Ishikawa (cell line): ENCODE data around the gene PAPOLG.

Experiments used
- EGR1 ChIP-seq: IDR thresholded peaks from 2 replicates; pipeline ENCODE4 v1.6.1; 2012
- EP300 ChIP-seq: IDR thresholded peaks from 2 replicates; pipeline ENCODE4 v1.6.1; 2012; ENCODE audit warnings: borderline replicate concordance
- FOXM1 ChIP-seq: IDR thresholded peaks from 2 replicates; pipeline ENCODE4 v1.6.1; 2012; ENCODE audit warnings: low read depth, borderline replicate concordance
- MAX ChIP-seq: IDR thresholded peaks from 2 replicates; pipeline ENCODE4 v1.6.1; 2012
- NFIC ChIP-seq: IDR thresholded peaks from 2 replicates; pipeline ENCODE4 v1.6.1; 2012
- RAD21 ChIP-seq: IDR thresholded peaks from 2 replicates; pipeline ENCODE4 v1.6.1; 2012; ENCODE audit warnings: low read depth
- TAF1 ChIP-seq: IDR thresholded peaks from 2 replicates; pipeline ENCODE4 v1.6.1; 2012; ENCODE audit warnings: low read depth, mild to moderate bottlenecking
- TCF12 ChIP-seq: IDR thresholded peaks from 2 replicates; pipeline ENCODE4 v1.6.1; 2012; ENCODE audit warnings: low read depth
- TEAD4 ChIP-seq: IDR thresholded peaks from 2 replicates; pipeline ENCODE4 v1.6.1; 2012
- YY1 ChIP-seq: IDR thresholded peaks from 2 replicates; pipeline ENCODE4 v1.6.1; 2012; ENCODE audit warnings: low read depth
- ZBTB7A ChIP-seq: IDR thresholded peaks from 2 replicates; pipeline ENCODE4 v1.6.1; 2012; ENCODE audit warnings: low read depth
- TF ChIP-seq, protein P1 (sequence below): IDR thresholded peaks from 2 replicates; pipeline ENCODE4 v1.6.1; 2012; ENCODE audit warnings: low read depth, mild to moderate bottlenecking

DNA sequence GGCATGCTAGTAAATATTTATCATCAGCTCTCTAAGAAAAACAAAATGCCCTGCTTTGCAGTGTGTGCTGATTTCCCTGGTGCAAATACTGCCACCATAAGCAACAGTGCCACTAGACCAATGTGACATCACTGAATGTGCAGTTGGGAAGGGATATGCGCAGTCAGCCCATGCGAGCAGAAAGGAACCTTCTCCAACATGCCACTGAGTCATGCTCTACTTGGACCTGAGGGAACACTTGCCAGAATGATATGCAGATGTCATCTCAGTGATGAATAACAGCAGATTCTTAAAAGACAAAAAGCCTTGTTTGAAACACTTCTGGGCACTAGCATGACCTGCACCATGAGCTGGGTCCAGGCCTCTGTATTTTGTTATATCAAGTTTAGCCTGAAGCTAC lies 70.0 kb downstream of the PAPOLG start:
- TF ChIP-seq EP300 (no peak), TAF1 (no peak), YY1 (no peak), MAX (no peak), EGR1 (no peak), RAD21 (no peak), ZBTB7A (no peak), TEAD4 (no peak), FOXM1 (no peak), NFIC (no peak), TCF12 (no peak)
- TF ChIP-seq, protein P1, sequence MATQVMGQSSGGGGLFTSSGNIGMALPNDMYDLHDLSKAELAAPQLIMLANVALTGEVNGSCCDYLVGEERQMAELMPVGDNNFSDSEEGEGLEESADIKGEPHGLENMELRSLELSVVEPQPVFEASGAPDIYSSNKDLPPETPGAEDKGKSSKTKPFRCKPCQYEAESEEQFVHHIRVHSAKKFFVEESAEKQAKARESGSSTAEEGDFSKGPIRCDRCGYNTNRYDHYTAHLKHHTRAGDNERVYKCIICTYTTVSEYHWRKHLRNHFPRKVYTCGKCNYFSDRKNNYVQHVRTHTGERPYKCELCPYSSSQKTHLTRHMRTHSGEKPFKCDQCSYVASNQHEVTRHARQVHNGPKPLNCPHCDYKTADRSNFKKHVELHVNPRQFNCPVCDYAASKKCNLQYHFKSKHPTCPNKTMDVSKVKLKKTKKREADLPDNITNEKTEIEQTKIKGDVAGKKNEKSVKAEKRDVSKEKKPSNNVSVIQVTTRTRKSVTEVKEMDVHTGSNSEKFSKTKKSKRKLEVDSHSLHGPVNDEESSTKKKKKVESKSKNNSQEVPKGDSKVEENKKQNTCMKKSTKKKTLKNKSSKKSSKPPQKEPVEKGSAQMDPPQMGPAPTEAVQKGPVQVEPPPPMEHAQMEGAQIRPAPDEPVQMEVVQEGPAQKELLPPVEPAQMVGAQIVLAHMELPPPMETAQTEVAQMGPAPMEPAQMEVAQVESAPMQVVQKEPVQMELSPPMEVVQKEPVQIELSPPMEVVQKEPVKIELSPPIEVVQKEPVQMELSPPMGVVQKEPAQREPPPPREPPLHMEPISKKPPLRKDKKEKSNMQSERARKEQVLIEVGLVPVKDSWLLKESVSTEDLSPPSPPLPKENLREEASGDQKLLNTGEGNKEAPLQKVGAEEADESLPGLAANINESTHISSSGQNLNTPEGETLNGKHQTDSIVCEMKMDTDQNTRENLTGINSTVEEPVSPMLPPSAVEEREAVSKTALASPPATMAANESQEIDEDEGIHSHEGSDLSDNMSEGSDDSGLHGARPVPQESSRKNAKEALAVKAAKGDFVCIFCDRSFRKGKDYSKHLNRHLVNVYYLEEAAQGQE = no peak
